Stimulated activated CD4-positive, alpha-beta T cell treated with anti-CD3 and anti-CD28 coated beads, TNF-alpha, amount 100 ng/mL, for 1 hour (primary cell): ENCODE results near the gene KRTAP5-8.
"Not testable (repeated sequence)": the region's sequence is repeated elsewhere in the genome, so short reads cannot be mapped to it uniquely, and the experiment has no call there.

Source experiments
- DNase-seq, 3 donors: peaks; one replicate each; pipeline ENCODE4 v3.0.0-alpha.2; 2020; ENCODE audit warnings: low read depth in 3 of 3, low spot score in 1 of 3

KRTAP5-8 gene

GRCh38 chr11:71505781-71506180 is 32.0 kb upstream of the KRTAP5-8 start:
- no peak for DNase-seq

DNA sequence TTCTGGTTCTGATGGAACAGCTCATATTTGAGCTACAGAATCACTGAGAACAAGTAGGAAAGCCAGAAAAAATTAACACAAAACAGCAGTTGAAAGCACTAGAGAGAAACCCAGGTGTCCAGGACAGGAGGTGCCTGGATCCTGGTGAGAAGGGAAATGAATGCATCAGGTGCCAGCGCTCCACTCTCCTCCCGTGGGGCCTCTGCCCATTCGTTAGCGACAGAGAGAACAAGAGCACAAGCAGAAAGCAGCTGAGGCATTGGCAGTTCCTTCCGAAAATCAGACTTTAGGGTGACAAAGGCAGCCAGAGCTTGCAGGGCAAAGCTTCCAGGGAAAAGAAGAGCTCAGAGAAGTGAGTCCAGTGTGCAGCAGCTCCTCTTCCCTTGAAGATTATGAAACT is 30.7 kb upstream of the KRTAP5-8 start:
- no peak for DNase-seq

- DNase-seq = no peak
Measured at GRCh38 chr11:71518506-71519471, 19.0 kb upstream of the KRTAP5-8 start.

DNA sequence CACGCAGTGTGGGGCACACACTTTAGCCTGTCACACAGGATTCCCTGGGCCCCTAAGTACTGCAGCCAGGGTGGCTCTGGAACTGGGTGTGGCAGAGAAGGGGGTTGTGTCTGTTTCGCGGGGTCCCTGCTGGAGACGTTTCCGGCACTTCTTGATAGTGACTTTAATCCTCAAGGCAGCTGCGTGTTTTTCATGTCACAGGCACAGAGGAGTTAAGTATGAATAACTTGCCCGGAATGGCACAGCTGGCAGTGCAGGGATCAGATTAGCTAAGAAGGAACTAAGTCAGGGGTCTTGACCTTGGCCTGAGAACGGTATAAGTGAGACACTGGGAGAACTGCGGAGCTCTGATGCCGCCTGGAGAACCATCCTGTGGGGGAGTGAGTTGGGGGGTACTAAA is 18.3 kb upstream of the KRTAP5-8 start:
- DNase-seq = no peak

DNA sequence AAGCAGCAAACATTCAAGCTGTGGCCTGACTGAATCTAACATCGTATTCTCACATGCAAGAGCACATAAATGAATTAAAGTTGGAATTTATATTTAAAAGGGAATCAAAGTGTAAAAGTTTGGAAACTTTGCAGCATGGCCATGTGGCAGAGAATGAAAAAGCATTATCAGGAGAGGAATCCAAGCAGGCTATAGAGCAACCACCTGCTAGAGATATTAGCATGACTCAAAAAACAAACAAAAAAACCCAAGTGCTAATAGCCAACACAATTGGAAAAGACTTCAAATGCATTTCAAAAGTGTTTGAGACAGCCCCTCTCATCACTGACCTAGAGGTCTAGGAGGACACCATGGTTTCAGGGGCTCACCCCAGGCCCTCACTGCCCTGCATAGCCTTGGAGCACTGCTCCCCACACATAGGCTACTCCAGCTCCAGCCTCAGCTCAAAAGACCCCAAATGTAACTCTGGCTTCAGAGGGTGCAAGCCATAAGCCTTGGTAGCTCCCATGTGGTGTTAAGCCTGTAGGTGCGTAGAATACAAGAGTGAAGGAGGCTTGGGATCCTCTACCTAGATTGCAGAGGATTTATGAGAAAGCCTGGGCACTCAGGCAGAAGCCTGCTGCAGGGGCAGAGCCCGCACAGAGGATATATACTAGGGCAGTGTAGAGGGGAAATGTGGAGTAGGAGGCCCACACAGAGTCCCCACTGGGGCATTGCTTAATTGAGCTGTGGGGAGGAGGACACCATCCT is 12.5 kb upstream of the KRTAP5-8 start:
- no peak for DNase-seq

DNA sequence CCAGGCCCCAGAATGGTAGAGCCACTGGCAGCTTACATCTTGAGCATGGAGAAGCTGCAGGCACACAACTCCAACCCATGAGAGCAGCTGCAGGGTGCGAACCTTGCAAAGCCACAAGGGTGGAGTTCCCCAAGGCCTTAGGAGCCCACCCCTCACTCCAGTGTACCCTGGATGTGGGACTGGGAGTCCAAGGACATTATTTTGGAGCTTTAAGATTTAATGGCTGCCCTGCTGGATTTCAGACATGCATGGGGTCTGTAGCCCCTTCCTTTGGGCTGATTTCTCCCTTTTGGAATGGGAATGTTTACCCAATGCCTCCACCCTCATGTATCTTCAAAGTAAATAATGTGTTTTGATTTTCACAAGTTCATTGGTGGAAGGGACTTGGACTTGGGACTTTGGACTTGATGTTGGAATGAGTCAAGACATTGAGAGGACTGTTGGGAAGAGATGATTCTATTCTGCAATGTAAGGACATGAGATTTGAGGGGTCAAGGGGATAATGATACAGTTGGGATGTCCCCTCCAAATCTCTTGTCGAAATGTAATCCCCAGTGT is 11.8 kb upstream of the KRTAP5-8 start:
- no peak for DNase-seq

DNA sequence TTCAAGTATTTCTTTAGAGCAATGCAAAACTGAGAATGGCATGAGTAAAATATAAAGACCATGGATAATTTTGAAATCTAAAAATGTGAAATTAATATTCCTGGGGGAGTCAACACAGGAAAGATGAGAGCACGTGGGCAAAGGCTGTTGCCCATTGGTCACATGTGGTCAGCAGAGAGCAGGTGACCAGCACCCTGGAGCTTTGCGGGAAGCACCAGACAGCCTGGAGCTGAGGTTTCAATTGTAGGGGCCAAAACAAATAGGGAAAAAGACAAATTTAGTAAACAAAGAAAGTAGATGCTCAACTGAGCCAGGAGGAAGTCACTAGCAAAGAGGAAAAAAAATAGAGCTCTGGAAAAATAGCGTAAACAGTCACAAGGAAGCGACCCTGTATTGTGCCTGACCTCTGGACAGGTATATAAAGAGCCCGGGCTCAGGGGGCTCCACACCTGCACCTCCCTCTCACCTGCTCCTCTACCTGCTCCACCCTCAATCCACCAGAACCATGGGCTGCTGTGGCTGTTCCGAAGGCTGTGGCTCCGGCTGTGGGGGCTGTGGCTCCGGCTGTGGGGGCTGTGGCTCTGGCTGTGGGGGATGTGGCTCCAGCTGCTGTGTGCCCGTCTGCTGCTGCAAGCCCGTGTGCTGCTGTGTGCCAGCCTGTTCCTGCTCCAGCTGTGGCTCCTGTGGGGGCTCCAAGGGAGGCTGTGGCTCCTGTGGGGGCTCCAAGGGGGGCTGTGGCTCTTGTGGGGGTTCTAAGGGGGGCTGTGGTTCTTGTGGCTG is 10.8 kb upstream of the KRTAP5-8 start, which contains the start of gene KRTAP5-7:
KRTAP5-7 (plus strand) TSS at position 472 of the 780 bp plus-strand sequence; CDS start at position 506, 34 bp downstream.
- DNase-seq = not testable (repeated sequence)

DNA sequence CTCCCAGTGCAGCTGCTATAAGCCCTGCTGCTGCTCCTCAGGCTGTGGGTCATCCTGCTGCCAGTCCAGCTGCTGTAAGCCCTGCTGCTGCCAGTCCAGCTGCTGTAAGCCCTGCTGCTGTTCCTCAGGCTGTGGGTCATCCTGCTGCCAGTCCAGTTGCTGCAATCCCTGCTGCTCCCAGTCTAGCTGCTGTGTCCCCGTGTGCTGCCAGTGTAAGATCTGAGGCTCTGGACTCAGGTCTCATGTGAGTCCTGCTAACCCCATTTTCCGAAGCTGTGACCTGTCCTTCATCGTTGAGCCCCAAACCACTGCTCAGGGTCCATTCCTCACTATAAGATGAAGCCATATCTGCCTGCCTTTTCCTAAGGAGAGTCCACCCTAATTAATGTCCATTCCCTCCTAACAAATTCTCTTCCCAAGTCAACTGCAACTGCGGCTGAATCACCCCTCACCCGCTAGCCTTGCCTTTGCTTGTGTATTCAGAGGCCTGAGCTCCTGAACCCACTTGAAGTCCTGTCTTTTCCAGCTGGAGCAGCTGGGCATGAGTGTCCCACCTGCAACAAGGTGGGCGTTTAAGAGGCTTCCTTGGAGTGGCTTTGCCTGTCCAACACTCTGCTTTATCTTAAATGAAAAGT is 10.1 kb upstream of the KRTAP5-8 start:
- DNase-seq = no peak

- DNase-seq = no peak
Measured at GRCh38 chr11:71530602-71531001, 7.2 kb upstream of the KRTAP5-8 start.

- DNase-seq = no peak
Measured at GRCh38 chr11:71532036-71532610, 5.7 kb upstream of the KRTAP5-8 start.

DNA sequence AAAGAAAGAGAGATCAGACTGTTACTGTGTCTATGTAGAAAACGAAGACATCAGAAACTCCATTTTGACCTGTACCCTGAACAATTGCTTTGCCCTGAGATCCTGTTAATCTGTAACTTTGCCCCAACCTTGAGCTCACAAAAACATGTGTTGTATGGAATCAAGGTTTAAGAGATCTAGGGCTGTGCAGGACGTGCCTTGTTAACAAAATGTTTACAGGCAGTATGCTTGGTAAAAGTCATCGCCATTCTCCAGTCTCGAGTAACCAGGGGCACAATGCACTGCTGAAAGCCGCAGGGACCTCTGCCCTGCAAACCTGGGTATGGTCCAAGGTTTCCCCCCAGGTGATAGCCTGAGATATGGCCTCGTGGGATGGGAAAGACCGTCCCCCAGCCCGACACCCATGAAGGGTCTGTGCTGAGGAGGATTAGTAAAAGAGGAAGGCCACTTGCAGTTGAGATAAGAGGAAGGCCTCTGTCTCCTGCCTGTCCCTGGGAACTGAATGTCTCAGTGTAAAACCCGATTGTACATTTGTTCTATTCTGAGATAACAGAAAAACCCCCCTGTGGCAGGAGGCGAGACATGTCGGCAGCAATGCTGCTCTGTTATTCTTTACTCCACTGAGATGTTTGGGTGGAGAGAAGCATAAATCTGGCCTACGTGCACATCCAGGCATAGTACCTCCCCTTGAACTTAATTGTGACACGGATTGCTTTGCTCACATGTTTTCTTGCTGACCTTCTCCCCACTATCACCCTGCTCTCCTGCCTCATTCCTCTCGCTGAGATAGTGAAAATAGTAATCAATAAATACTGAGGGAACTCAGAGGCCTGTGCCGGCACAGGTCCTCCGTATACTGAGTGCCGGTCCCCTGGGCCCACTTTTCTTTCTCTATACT is 2.9 kb upstream of the KRTAP5-8 start:
- not testable (repeated sequence) for DNase-seq

DNA sequence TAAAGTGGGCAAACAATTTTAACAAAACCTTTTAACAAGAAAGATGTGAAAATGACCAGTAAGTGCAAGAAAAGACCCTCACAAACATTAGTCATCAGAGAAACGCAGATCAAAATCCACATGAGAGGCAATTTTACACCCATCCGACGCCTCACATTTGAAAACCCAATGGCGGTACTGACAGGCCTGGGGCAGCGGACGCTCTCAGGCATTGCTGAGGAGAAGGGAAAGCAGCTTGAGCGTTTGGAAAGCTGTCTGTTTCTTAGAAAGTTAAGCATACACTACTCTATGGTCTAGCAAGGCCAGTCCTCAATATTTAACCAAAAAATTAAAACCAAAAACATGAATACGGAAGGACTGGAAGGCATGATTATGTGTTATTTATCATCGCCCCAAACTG is 2.0 kb upstream of the KRTAP5-8 start:
- DNase-seq = no peak

DNA sequence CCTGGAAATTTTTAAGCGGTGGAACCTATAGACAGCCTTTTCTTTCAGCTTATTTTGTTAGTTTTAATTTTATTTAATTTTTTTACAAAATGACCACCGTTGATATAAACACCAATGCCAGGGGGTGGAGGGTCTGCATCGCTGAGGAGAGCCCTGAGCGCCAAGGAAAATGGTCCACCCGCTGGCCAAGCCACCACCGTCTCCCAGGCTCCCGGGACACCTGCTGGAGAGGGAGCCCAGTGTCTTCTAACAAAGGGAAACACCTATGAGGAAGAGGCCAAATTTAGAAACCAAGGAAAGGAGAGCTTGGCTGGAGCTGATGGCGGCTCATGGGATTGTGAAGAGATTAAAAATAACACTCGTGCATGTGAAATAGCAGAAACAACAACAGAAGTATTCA is 288 bp upstream of the KRTAP5-8 start:
- DNase-seq = no peak

DNA sequence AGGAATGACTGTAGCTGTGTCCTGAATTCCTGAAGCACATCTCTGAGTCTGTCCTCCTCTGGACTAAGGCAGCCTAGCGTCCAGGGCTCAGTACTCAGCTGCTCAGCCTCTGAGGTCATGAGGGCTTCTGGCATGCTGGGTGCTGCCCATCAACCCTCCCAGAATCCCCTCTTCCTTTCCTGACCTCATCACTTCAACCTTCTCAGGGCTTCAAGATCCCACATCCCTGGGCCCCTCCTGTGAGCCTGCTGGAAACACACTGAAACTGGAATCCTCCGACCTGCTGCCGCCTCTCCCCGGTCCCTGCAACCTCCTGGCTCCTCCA is 803 bp downstream of the KRTAP5-8 start:
- no peak for DNase-seq

- DNase-seq = no peak
Measured at GRCh38 chr11:71539017-71539416, 1.2 kb downstream of the KRTAP5-8 start.

- not testable (repeated sequence) for DNase-seq
Measured at GRCh38 chr11:71539971-71540370, 2.1 kb downstream of the KRTAP5-8 start.

DNA sequence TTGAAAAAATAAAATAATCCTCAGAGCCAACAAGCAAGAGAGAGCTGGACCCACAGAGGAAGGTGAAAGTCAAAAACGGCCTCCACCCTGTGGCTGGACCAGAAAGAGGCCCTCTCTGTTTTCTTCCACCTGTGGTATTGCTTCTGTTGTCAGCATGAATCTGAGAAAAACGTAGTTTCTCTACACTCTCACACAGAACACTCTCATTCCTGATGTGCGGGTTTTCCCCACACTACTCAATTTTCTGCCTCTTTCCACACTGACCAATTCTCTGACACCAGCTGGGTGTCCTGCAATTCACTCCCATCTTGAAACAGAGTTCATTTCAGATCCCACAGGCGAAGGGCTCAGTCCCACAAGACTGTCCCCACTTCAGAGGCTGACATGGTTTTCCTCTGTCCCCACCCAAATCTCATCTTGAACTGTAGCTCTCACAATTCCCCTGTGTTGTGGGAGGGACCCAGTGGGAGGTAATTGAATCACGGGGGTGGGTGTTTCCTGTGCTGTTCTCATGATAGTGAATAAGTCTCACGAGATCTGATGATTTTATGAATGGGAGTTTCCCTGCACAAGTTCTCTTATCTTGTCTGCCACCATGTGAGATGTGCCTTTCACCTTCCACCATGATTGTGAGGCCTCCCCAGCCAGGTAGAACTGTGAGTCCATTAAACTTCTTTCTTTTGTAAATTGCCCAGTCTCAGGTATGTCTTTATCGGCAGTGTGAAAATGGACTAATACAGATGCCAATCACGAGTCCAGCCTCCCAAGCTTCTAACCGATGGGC is 2.9 kb downstream of the KRTAP5-8 start:
- not testable (repeated sequence) for DNase-seq

DNA sequence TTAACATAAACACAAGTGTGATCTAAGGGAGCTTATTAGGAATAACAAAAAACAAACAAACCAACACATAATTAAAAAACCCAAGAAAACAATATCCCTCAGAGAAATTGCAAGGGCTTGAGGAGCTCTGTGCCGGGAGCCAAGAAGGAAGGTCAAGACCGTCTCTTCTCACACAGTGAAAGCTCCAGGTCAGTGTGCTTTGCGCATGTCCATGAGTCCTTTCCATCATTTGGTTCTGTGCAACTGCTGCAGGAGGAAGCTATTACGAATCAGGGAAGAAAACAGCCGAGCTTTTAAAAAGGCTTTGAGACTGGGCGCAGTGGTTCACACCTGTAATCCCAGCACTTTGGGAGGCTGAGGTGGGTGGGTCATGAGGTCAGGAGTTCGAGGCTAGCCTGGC is 4.6 kb downstream of the KRTAP5-8 start:
- DNase-seq = no peak
